ENCODE measurements around the gene EEIG1. TPM values are rescaled to one million over a fixed set of nuclear protein-coding genes. Genes with fewer than 3 reads are reported as not detected.

The EEIG1 gene
- total RNA-seq, 1 experiment from 2014 or later = 52.3 TPM

GRCh38 chr9:128007566-128008138 lies 26.9 kb upstream of the EEIG1 start:
- H2AK5ac ChIP-seq (ENCODE audit: insufficient read length, low read length) = no peak overlapping the region
- DNase-seq = no peak
- no CpG with 5 or more reads among the region's 10 CpGs for WGBS (ENCODE audit: extremely low coverage, insufficient read length, low lambda C conversion rate)

More at GRCh38 chr9:128007566-128008138, 26.9 kb upstream of the EEIG1 start:
- Histone ChIP-seq H3K4me1 (ENCODE audit: insufficient read depth, low read length) (peaks cover 3% of the 10 kb centered on the region; the same call in 1 of the 2 replicates), H3K18ac (ENCODE audit: insufficient read length, low read depth, low read length) (no peak overlapping the region), H2BK12ac (ENCODE audit: insufficient read length, low read depth, low read length) (no peak overlapping the region), H3K79me2 (ENCODE audit: insufficient read depth, low read length) (no peaks in the 10 kb centered on the region), H3K9ac (ENCODE audit: extremely low read depth, insufficient read length, low read length) (no peak overlapping the region), H3K79me1 (ENCODE audit: insufficient read depth, low read depth, low read length, poor library complexity, severe bottlenecking) (no peaks in the 10 kb centered on the region), H3T11ph (ENCODE audit: low read length) (no peak overlapping the region), H2AFZ (ENCODE audit: low read length) (no peak overlapping the region), H4K8ac (replicated peaks; ENCODE audit: insufficient read length, low read depth, low read length) (no peak overlapping the region), H3K4me2 (ENCODE audit: insufficient read depth, insufficient read length, low read length) (no peak overlapping the region), H3K27ac (ENCODE audit: insufficient read length, low read depth, low read length) (no peak overlapping the region), H4K91ac (ENCODE audit: insufficient read length, low read depth, low read length) (no peak overlapping the region), H3K23ac (ENCODE audit: insufficient read length, low read depth, low read length) (no peak overlapping the region), H3K27me3 (ENCODE audit: insufficient read depth, low read length) (no peaks in the 10 kb centered on the region), H2BK20ac (ENCODE audit: low read depth, low read length, poor library complexity, severe bottlenecking) (no peak overlapping the region), H3K9me3 (ENCODE audit: control insufficient read depth, low read depth, low read length) (no peaks in the 10 kb centered on the region), H2BK15ac (ENCODE audit: low read depth, low read length) (no peak overlapping the region), H4K20me1 (ENCODE audit: control insufficient read depth, insufficient read depth, insufficient read length) (no peaks in the 10 kb centered on the region), H3K56ac (ENCODE audit: insufficient read length, low read depth, low read length) (no peak overlapping the region), H3K4ac (ENCODE audit: low read depth, low read length) (no peak overlapping the region), H3K14ac (ENCODE audit: insufficient read depth, low read length) (no peak overlapping the region), H3K23me2 (ENCODE audit: insufficient read length, low read depth, low read length, poor library complexity, severe bottlenecking) (no peaks in the 10 kb centered on the region), H2BK5ac (ENCODE audit: insufficient read length, low read length) (no peak overlapping the region), H4K5ac (ENCODE audit: insufficient read length, low read depth, low read length) (no peak overlapping the region), H2BK120ac (ENCODE audit: low read depth, low read length, poor library complexity, severe bottlenecking) (no peak overlapping the region)
- Mint-ChIP-seq H3K36me3 (ENCODE audit: insufficient read depth in 1 of 3, low read depth in 3 of 3) (peaks cover 5 to 14% (median 7%) of the 10 kb centered on the region in 3 experiments; a peak in 5 of 7 replicates), H3K27ac (peak overlapping the region in 2 of 3 experiments; percentile 55 to 89; a peak in 3 of 7 replicates), H3K4me3 (peak overlapping the region in 1 of 2 experiments; percentile 2; a peak in 1 of 5 replicates), H3K4me1 (peaks cover 11 to 19% of the 10 kb centered on the region in 2 experiments), H3K27me3 (ENCODE audit: low read depth) (no peaks in the 10 kb centered on the region; the same call in 1 of the 2 replicates), H3K9me3 (peaks cover 8 to 18% of the 10 kb centered on the region in 2 experiments)
- no peak for TF ChIP-seq CTCF (conservative IDR thresholded peaks at IDR 0.05)

All from H9 (cell line).